ENCODE measurements around the gene SNTA1. TPM values are rescaled to one million over a fixed set of nuclear protein-coding genes. Genes with fewer than 3 reads are reported as not detected.

Gene SNTA1
- polyA plus RNA-seq, 1 donor (not counting 4 experiments of a cell fraction or from before 2014, with no cell fraction given): 3.6 TPM

GRCh38 chr20:33423141-33423834 lies 20.3 kb downstream of the SNTA1 start:
- H3K27me3 ChIP-seq (ENCODE audit: control insufficient read depth, extremely low read depth, insufficient read depth, low read length): no peaks in the 10 kb centered on the region
- H3K9me1 ChIP-seq (ENCODE audit: control insufficient read depth, extremely low read depth, insufficient read depth, low read length): no peaks in the 10 kb centered on the region
- H3K4me3 ChIP-seq (ENCODE audit: control insufficient read depth in 2 of 3, extremely low read depth in 1 of 3, insufficient read depth in 2 of 3, low read depth in 1 of 3, low read length in 3 of 3): no peak overlapping the region
- H3K9me3 ChIP-seq (ENCODE audit: control insufficient read depth, low read depth, low read length): no peaks in the 10 kb centered on the region
- FAIRE-seq (no peak), DNase-seq (ENCODE audit: low read depth, low spot score) (no peak)
- H3K79me2 ChIP-seq (ENCODE audit: control insufficient read depth, insufficient read depth, low read length): no peaks in the 10 kb centered on the region
- no peak overlapping the region for H3K27ac ChIP-seq (ENCODE audit: control insufficient read depth, insufficient read depth, low read length)
- dilution Hi-C loops (cut with MboI; ENCODE audit: extremely low pct_ligation_motif_present, low sequenced_read_pairs): no loop called here
- peaks cover 2% of the 10 kb centered on the region for H3K4me1 ChIP-seq (ENCODE audit: control insufficient read depth, extremely low read depth, insufficient read depth, low read length)
- no peak for TF ChIP-seq EZH2 (IDR thresholded peaks at IDR 0.05; ENCODE audit: low read length)
- no peak for TF ChIP-seq CTCF (optimal IDR thresholded peaks at IDR 0.05 in 1 of 3, IDR thresholded peaks at IDR 0.05 in 1 of 3, conservative IDR thresholded peaks at IDR 0.05 in 1 of 3; ENCODE audit: extremely low read depth in 1 of 3, insufficient read depth in 2 of 3, low read length in 3 of 3)
- no peaks in the 10 kb centered on the region for H3K36me3 ChIP-seq (ENCODE audit: control insufficient read depth in 2 of 2, extremely low read depth in 1 of 2, insufficient read depth in 2 of 2, low read length in 2 of 2)
- no peak overlapping the region for H3K9ac ChIP-seq (ENCODE audit: control insufficient read depth, extremely low read depth, insufficient read depth, low read length)
- no peak overlapping the region for H3K4me2 ChIP-seq (ENCODE audit: control insufficient read depth, extremely low read depth, insufficient read depth, low read depth, low read length)
- no peak overlapping the region for H2AFZ ChIP-seq (ENCODE audit: control insufficient read depth, low read length)
- no peaks in the 10 kb centered on the region for H4K20me1 ChIP-seq (ENCODE audit: control insufficient read depth, extremely low read depth, insufficient read depth, low read length)

- Histone ChIP-seq H3K4me3 (ENCODE audit: control insufficient read depth in 2 of 3, extremely low read depth in 1 of 3, insufficient read depth in 2 of 3, low read depth in 1 of 3, low read length in 3 of 3) (no peak overlapping the region), H3K9me3 (ENCODE audit: control insufficient read depth, low read depth, low read length) (no peaks in the 10 kb centered on the region), H3K4me1 (ENCODE audit: control insufficient read depth, extremely low read depth, insufficient read depth, low read length) (peaks cover 2% of the 10 kb centered on the region), H3K9ac (ENCODE audit: control insufficient read depth, extremely low read depth, insufficient read depth, low read length) (no peak overlapping the region), H3K4me2 (ENCODE audit: control insufficient read depth, extremely low read depth, insufficient read depth, low read depth, low read length) (no peak overlapping the region), H3K79me2 (ENCODE audit: control insufficient read depth, insufficient read depth, low read length) (no peaks in the 10 kb centered on the region), H4K20me1 (ENCODE audit: control insufficient read depth, extremely low read depth, insufficient read depth, low read length) (no peaks in the 10 kb centered on the region), H2AFZ (ENCODE audit: control insufficient read depth, low read length) (no peak overlapping the region), H3K9me1 (ENCODE audit: control insufficient read depth, extremely low read depth, insufficient read depth, low read length) (no peaks in the 10 kb centered on the region), H3K27me3 (ENCODE audit: control insufficient read depth, extremely low read depth, insufficient read depth, low read length) (no peaks in the 10 kb centered on the region), H3K27ac (ENCODE audit: control insufficient read depth, insufficient read depth, low read length) (no peak overlapping the region), H3K36me3 (ENCODE audit: control insufficient read depth in 2 of 2, extremely low read depth in 1 of 2, insufficient read depth in 2 of 2, low read length in 2 of 2) (peaks cover 0 to 2% of the 10 kb centered on the region in 2 experiments)
- no peak for DNase-seq (ENCODE audit: low read depth, low spot score)
- no peak for TF ChIP-seq CTCF (optimal IDR thresholded peaks at IDR 0.05 in 1 of 3, IDR thresholded peaks at IDR 0.05 in 1 of 3, conservative IDR thresholded peaks at IDR 0.05 in 1 of 3; ENCODE audit: extremely low read depth in 1 of 3, insufficient read depth in 2 of 3, low read length in 3 of 3)
- TF ChIP-seq EZH2 (IDR thresholded peaks at IDR 0.05; ENCODE audit: low read length): no peak
- FAIRE-seq: no peak
- dilution Hi-C loops (cut with MboI; ENCODE audit: extremely low pct_ligation_motif_present, low sequenced_read_pairs): no loop called here
These were observed 24.2 kb downstream of the SNTA1 start for GRCh38 chr20:33419140-33419974.
